HG02981 (cell line): ENCODE results near the gene RHD.
"Not testable (repeated sequence)": the region's sequence is repeated elsewhere in the genome, so short reads cannot be mapped to it uniquely, and the experiment has no call there.

Source experiments
- ATAC-seq: cut with Tn5 transposase; IDR thresholded peaks from one replicate; pipeline ENCODE4 v1.9.1; 2021; ENCODE audit warnings: mild to moderate bottlenecking, moderate library complexity; ENCODE audit not compliant: unreplicated experiment

Gene RHD

GRCh38 chr1:25272238-25272637, at the start of gene RHD:
TSS of gene RHD (plus strand) at chr1:25272509. CDS start at chr1:25272548, 39 bp downstream.
- not testable (repeated sequence) for ATAC-seq

GRCh38 chr1:25222606-25223005, 49.7 kb upstream of the RHD start:
- no peak for ATAC-seq

GRCh38 chr1:25223471-25223870, 48.8 kb upstream of the RHD start:
- no peak for ATAC-seq

- ATAC-seq: peak; percentile 80
These were observed 40.1 kb upstream of the RHD start, which contains the start of gene SYF2 for GRCh38 chr1:25232027-25232865. TSS of gene SYF2 (minus strand) at chr1:25232502. CDS start at chr1:25232467, 35 bp downstream.

GRCh38 chr1:25232866-25233784, 39.2 kb upstream of the RHD start:
- peak; percentile 64 for ATAC-seq

- ATAC-seq: not testable (repeated sequence)
These were observed 36.9 kb upstream of the RHD start for GRCh38 chr1:25235411-25235810.

GRCh38 chr1:25236261-25236660, 36.0 kb upstream of the RHD start:
- ATAC-seq: not testable (repeated sequence)

- ATAC-seq: no peak
These were observed 34.3 kb upstream of the RHD start for GRCh38 chr1:25238046-25238445.

- peak; percentile 73 for ATAC-seq
These were observed 32.4 kb upstream of the RHD start for GRCh38 chr1:25239681-25240541.

- no peak for ATAC-seq
These were observed 28.4 kb upstream of the RHD start for GRCh38 chr1:25243907-25244306.

- ATAC-seq: no peak
These were observed 26.9 kb upstream of the RHD start for GRCh38 chr1:25245393-25245792.

- no peak for ATAC-seq
These were observed 26.3 kb upstream of the RHD start for GRCh38 chr1:25245809-25246599.

- ATAC-seq: peak; percentile 2
These were observed 25.7 kb upstream of the RHD start for GRCh38 chr1:25246600-25247023.

- ATAC-seq: peak; percentile 76
These were observed 25.1 kb upstream of the RHD start, which contains the start of gene RSRP1 for GRCh38 chr1:25247024-25247828. TSS of gene RSRP1 (minus strand) at chr1:25247454. CDS start at chr1:25246963, 491 bp downstream.

- ATAC-seq: peak; percentile 41
These were observed 24.2 kb upstream of the RHD start for GRCh38 chr1:25247829-25248754.

- no peak for ATAC-seq
These were observed 18.4 kb upstream of the RHD start for GRCh38 chr1:25253911-25254310.

- no peak for ATAC-seq
These were observed 16.4 kb upstream of the RHD start for GRCh38 chr1:25255706-25256577.
